ENCODE data around the gene SEMA5A. TPM values are rescaled to one million over a fixed set of nuclear protein-coding genes. Genes with fewer than 3 reads are reported as not detected.

The SEMA5A gene
- total RNA-seq, 1 experiment from 2014 or later, result 9.3 TPM

- H3K27ac Mint-ChIP-seq, result peak overlapping the region; percentile 11
- ChIA-PET CTCF (interaction anchor here (1.3 kb wide), 1 partner anchor 78 kb away, joined by 3 read pairs; no protein-coding TSS in a partner anchor), POLR2A (no interaction called here)
- TF ChIP-seq ZNF423 (CRISPR knock-in tag; IDR thresholded peaks at IDR 0.05) (no peak), CTCF (IDR thresholded peaks at IDR 0.05) (no peak), GTF2I (CRISPR knock-in tag; conservative IDR thresholded peaks at IDR 0.05) (no peak), SOX15 (CRISPR knock-in tag; IDR thresholded peaks at IDR 0.05) (no peak), HMGA2 (CRISPR knock-in tag; IDR thresholded peaks at IDR 0.05) (no peak), E2F4 (CRISPR knock-in tag; IDR thresholded peaks at IDR 0.05; ENCODE audit: borderline replicate concordance, low read depth) (no peak), E2F5 (CRISPR knock-in tag; IDR thresholded peaks at IDR 0.05) (no peak), TP53 (CRISPR knock-in tag; IDR thresholded peaks at IDR 0.05) (no peak), ZNF263 (CRISPR knock-in tag; IDR thresholded peaks at IDR 0.05; ENCODE audit: low read depth) (no peak), CREB1 (CRISPR knock-in tag; IDR thresholded peaks at IDR 0.05) (no peak), SP1 (CRISPR knock-in tag; conservative IDR thresholded peaks at IDR 0.05) (no peak)
- no peak overlapping the region for H3K4me3 Mint-ChIP-seq
- peaks cover 12% of the 10 kb centered on the region for H3K9me3 Mint-ChIP-seq
- ATAC-seq, result peak; percentile 51
- DNase-seq (ENCODE audit: low spot score), result peak; percentile 14
- H3K36me3 Mint-ChIP-seq, result peaks cover 3% of the 10 kb centered on the region
- H3K4me1 Mint-ChIP-seq, result peaks cover 12% of the 10 kb centered on the region
- no peaks in the 10 kb centered on the region for H3K27me3 Mint-ChIP-seq (ENCODE audit: low read depth)
These were observed 312.2 kb downstream of the SEMA5A start for GRCh38 chr5:9233712-9234111.

GRCh38 chr5:9233035-9233434 is 312.8 kb downstream of the SEMA5A start:
- ChIA-PET POLR2A (no interaction called here), CTCF (interaction anchor here (1.3 kb wide), 1 partner anchor 77 kb away, joined by 3 read pairs; no protein-coding TSS in a partner anchor)
- Mint-ChIP-seq H3K4me3 (no peak overlapping the region), H3K36me3 (peaks cover 3% of the 10 kb centered on the region), H3K9me3 (peaks cover 12% of the 10 kb centered on the region), H3K4me1 (peaks cover 12% of the 10 kb centered on the region), H3K27me3 (ENCODE audit: low read depth) (no peaks in the 10 kb centered on the region), H3K27ac (no peak overlapping the region)
- ATAC-seq (no peak), DNase-seq (ENCODE audit: low spot score) (no peak)
- no peak for TF ChIP-seq HMGXB4 (CRISPR knock-in tag; IDR thresholded peaks at IDR 0.05)
- no peak for TF ChIP-seq CBFB (CRISPR knock-in tag; IDR thresholded peaks at IDR 0.05; ENCODE audit: low read depth)
- TF ChIP-seq RELA (CRISPR knock-in tag; IDR thresholded peaks at IDR 0.05; ENCODE audit: borderline replicate concordance), result no peak

GRCh38 chr5:9231842-9232241 is 314.0 kb downstream of the SEMA5A start:
- H3K4me1 Mint-ChIP-seq, result peaks cover 12% of the 10 kb centered on the region
- DNase-seq (ENCODE audit: low spot score) (no peak), ATAC-seq (no peak)
- H3K9me3 Mint-ChIP-seq, result peaks cover 12% of the 10 kb centered on the region
- no peak overlapping the region for H3K27ac Mint-ChIP-seq
- H3K4me3 Mint-ChIP-seq, result no peak overlapping the region
- ChIA-PET CTCF (no interaction called here), POLR2A (no interaction called here)
- no peaks in the 10 kb centered on the region for H3K27me3 Mint-ChIP-seq (ENCODE audit: low read depth)
- H3K36me3 Mint-ChIP-seq, result peaks cover 3% of the 10 kb centered on the region
- TF ChIP-seq ZNF532 (CRISPR knock-in tag; IDR thresholded peaks at IDR 0.05; ENCODE audit: borderline replicate concordance) (no peak), ZNF263 (CRISPR knock-in tag; IDR thresholded peaks at IDR 0.05; ENCODE audit: low read depth) (no peak), ATF6 (CRISPR knock-in tag; IDR thresholded peaks at IDR 0.05) (no peak), PRRX2 (CRISPR knock-in tag; IDR thresholded peaks at IDR 0.05) (no peak), ESRRA (CRISPR knock-in tag; IDR thresholded peaks at IDR 0.05; ENCODE audit: borderline replicate concordance) (no peak), GABPB1 (CRISPR knock-in tag; IDR thresholded peaks at IDR 0.05) (no peak), ZBTB43 (CRISPR knock-in tag; IDR thresholded peaks at IDR 0.05) (no peak)

Measured in WTC11 (cell line).